H9 (cell line): ENCODE measurements around the gene SERTAD1. TPM values are rescaled to one million over a fixed set of nuclear protein-coding genes. Genes with fewer than 3 reads are reported as not detected.

ENCODE experiments used
- DNase-seq: peaks from one replicate; pipeline ENCODE4 v3.0.0-alpha.2; 2017
- H2AFZ ChIP-seq: one replicate; pipeline ENCODE4 v1.6.1; 2013; ENCODE audit warnings: mild to moderate bottlenecking, low read length, control low read depth, moderate library complexity
- H2AK5ac ChIP-seq: 2 replicates; pipeline ENCODE4 v1.6.1; 2013; ENCODE audit warnings: low read length, control low read depth, mixed read lengths; ENCODE audit not compliant: insufficient read length
- H2BK120ac ChIP-seq: one replicate; pipeline ENCODE4 v1.6.1; 2013; ENCODE audit warnings: low read depth, mild to moderate bottlenecking, low read length, control low read depth, inconsistent platforms; ENCODE audit not compliant: poor library complexity, severe bottlenecking
- H2BK12ac ChIP-seq: 2 replicates; pipeline ENCODE4 v1.6.1; 2013; ENCODE audit warnings: low read length, control low read depth, mixed read lengths, low read depth; ENCODE audit not compliant: insufficient read length
- H2BK15ac ChIP-seq: 2 replicates; pipeline ENCODE4 v1.6.1; 2013; ENCODE audit warnings: low read depth, low read length, control low read depth
- H2BK20ac ChIP-seq: one replicate; pipeline ENCODE4 v1.6.1; 2013; ENCODE audit warnings: low read depth, mild to moderate bottlenecking, low read length, control low read depth, inconsistent platforms; ENCODE audit not compliant: poor library complexity, severe bottlenecking
- H2BK5ac ChIP-seq: 2 replicates; pipeline ENCODE4 v1.6.1; 2013; ENCODE audit warnings: low read length, control low read depth, mixed read lengths; ENCODE audit not compliant: insufficient read length
- H3K14ac ChIP-seq: 2 replicates; pipeline ENCODE4 v1.6.1; 2013; ENCODE audit warnings: low read length, control low read depth; ENCODE audit not compliant: insufficient read depth
- H3K18ac ChIP-seq: 2 replicates; pipeline ENCODE4 v1.6.1; 2013; ENCODE audit warnings: low read depth, mild to moderate bottlenecking, mixed read lengths, low read length, control low read depth; ENCODE audit not compliant: insufficient read length
- H3K23ac ChIP-seq: 2 replicates; pipeline ENCODE4 v1.6.1; 2013; ENCODE audit warnings: low read length, control low read depth, mixed read lengths, low read depth; ENCODE audit not compliant: insufficient read length
- H3K23me2 ChIP-seq: 2 replicates; pipeline ENCODE4 v1.6.1; 2013; ENCODE audit warnings: low read depth, mild to moderate bottlenecking, mixed read lengths, low read length, control low read depth; ENCODE audit not compliant: insufficient read length, poor library complexity, severe bottlenecking
- H3K27ac ChIP-seq: 2 replicates; pipeline ENCODE4 v1.5.1; 2013; ENCODE audit warnings: low read length, control low read depth, mixed read lengths, low read depth; ENCODE audit not compliant: insufficient read length
- H3K27me3 ChIP-seq: 2 replicates; pipeline ENCODE4 v1.6.1; 2013; ENCODE audit warnings: low read length, control low read depth, inconsistent platforms; ENCODE audit not compliant: insufficient read depth
- H3K4ac ChIP-seq: 2 replicates; pipeline ENCODE4 v1.6.1; 2013; ENCODE audit warnings: low read depth, mild to moderate bottlenecking, control low read depth, inconsistent platforms, low read length, moderate library complexity
- H3K4me1 ChIP-seq: 2 replicates; pipeline ENCODE4 v1.6.1; 2013; ENCODE audit warnings: low read length, control low read depth, inconsistent platforms; ENCODE audit not compliant: insufficient read depth
- H3K4me2 ChIP-seq: 2 replicates; pipeline ENCODE4 v1.6.1; 2013; ENCODE audit warnings: low read length, control low read depth, mixed read lengths; ENCODE audit not compliant: insufficient read length, insufficient read depth
- H3K56ac ChIP-seq: 2 replicates; pipeline ENCODE4 v1.6.1; 2013; ENCODE audit warnings: low read depth, mild to moderate bottlenecking, mixed read lengths, low read length, control low read depth; ENCODE audit not compliant: insufficient read length
- H3K79me1 ChIP-seq: 2 replicates; pipeline ENCODE4 v1.6.1; 2013; ENCODE audit warnings: low read depth, mild to moderate bottlenecking, moderate library complexity, low read length, control low read depth, inconsistent platforms; ENCODE audit not compliant: insufficient read depth, poor library complexity, severe bottlenecking
- H3K79me2 ChIP-seq: 2 replicates; pipeline ENCODE4 v1.6.1; 2013; ENCODE audit warnings: low read length, control low read depth, inconsistent platforms; ENCODE audit not compliant: insufficient read depth
- H3K9ac ChIP-seq: 2 replicates; pipeline ENCODE4 v1.6.1; 2013; ENCODE audit warnings: low read length, control low read depth, mixed read lengths; ENCODE audit not compliant: insufficient read length; ENCODE audit errors: extremely low read depth
- H3K9me3 ChIP-seq: one replicate; pipeline ENCODE4 v1.6.1; 2013; ENCODE audit warnings: low read depth, low read length, inconsistent platforms; ENCODE audit not compliant: control insufficient read depth
- H3T11ph ChIP-seq: one replicate; pipeline ENCODE4 v1.6.1; 2013; ENCODE audit warnings: mild to moderate bottlenecking, low read length, control low read depth, inconsistent platforms
- H4K20me1 ChIP-seq: one replicate; pipeline ENCODE4 v1.6.1; 2013; ENCODE audit not compliant: control insufficient read depth, insufficient read length, insufficient read depth
- H4K5ac ChIP-seq: 2 replicates; pipeline ENCODE4 v1.6.1; 2013; ENCODE audit warnings: low read depth, mild to moderate bottlenecking, mixed read lengths, low read length, control low read depth; ENCODE audit not compliant: insufficient read length
- H4K8ac ChIP-seq: replicated peaks from 2 replicates; pipeline ENCODE4 v1.6.1; 2013; ENCODE audit warnings: low read length, control low read depth, mixed read lengths, low read depth; ENCODE audit not compliant: insufficient read length
- H4K91ac ChIP-seq: 2 replicates; pipeline ENCODE4 v1.6.1; 2013; ENCODE audit warnings: low read depth, mild to moderate bottlenecking, moderate library complexity, mixed read lengths, low read length, control low read depth; ENCODE audit not compliant: insufficient read length
- H3K27ac Mint-ChIP-seq, 3 experiments: 2 replicates in 2 of 3; 3 replicates in 1 of 3; pipeline ENCODE4 v1.8.0; 2020 to 2021; ENCODE audit warnings: mixed read lengths in 3 of 3, mild to moderate bottlenecking in 1 of 3, moderate library complexity in 1 of 3
- H3K27me3 Mint-ChIP-seq: 2 replicates; pipeline ENCODE4 v1.8.0; 2021; ENCODE audit warnings: low read depth, mild to moderate bottlenecking, moderate library complexity, mixed read lengths
- H3K36me3 Mint-ChIP-seq, 3 experiments: 2 replicates in 2 of 3; 3 replicates in 1 of 3; pipeline ENCODE4 v1.8.0; 2020 to 2021; ENCODE audit warnings: low read depth in 3 of 3, mixed read lengths in 3 of 3; ENCODE audit not compliant: insufficient read depth in 1 of 3
- H3K4me1 Mint-ChIP-seq, 2 experiments: 2 replicates each; pipeline ENCODE4 v1.8.0; 2020; ENCODE audit warnings: mixed read lengths in 2 of 2
- H3K4me3 Mint-ChIP-seq, 2 experiments: 2 replicates in 1 of 2; 3 replicates in 1 of 2; pipeline ENCODE4 v1.8.0; 2020 to 2021; ENCODE audit warnings: mild to moderate bottlenecking in 2 of 2, mixed read lengths in 2 of 2, moderate library complexity in 1 of 2
- H3K9me3 Mint-ChIP-seq, 2 experiments: 2 replicates in 1 of 2; 3 replicates in 1 of 2; pipeline ENCODE4 v1.8.0; 2020; ENCODE audit warnings: mild to moderate bottlenecking in 2 of 2, mixed read lengths in 2 of 2, moderate library complexity in 1 of 2
- WGBS: extraction: QIAGEN DNeasy Blood & Tissue Kit; methylation state at CpG from one replicate; pipeline ENCODE4 v1.1.7; 2013; ENCODE audit warnings: missing lambda C conversion rate, low lambda C conversion rate, mixed read lengths; ENCODE audit not compliant: insufficient read length; ENCODE audit errors: extremely low coverage; 5-methylcytosine and 5-hydroxymethylcytosine counted together
- total RNA-seq: library from RNA; stranded (reverse); gene quantifications from 2 replicates; pipeline ENCODE4 v1.2.1, GENCODE V29; 2021
- TF ChIP-seq, protein P1 (sequence below): fragments of 200-600 bp; sonication (generic); conservative IDR thresholded peaks from 3 replicates; pipeline ENCODE4 v1.8.0; 2021; ENCODE audit warnings: antibody characterized with exemption, mild to moderate bottlenecking

Gene SERTAD1
- total RNA-seq, 1 experiment from 2014 or later: 7.9 TPM

DNA sequence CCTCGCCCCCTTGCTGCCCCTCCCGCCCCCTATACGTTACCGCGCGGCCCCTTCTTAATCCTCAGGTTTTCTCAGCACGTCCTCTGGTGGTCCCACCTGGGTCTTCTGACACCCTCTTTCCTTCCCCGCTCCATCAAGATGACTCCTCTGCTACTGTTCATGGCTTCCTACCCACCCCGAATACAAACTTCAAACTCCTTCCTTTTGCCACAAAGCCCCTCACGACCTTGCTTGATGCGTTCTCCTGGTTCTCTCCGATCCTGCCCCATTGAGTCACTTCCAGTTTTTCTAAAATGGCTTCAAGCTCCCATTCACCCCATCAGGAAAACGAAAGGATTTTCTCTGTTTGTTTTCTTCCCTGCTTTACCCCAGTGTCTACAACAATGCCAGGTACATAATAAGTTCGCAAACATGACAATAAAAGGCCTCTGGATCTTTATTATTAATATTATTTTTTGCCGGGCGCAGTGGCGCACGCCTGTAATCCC, 19.1 kb upstream of the SERTAD1 start:
- peak overlapping the region; percentile 91 to 98 (median 98) for H3K27ac Mint-ChIP-seq
- Histone ChIP-seq H2BK5ac (no peak overlapping the region), H4K8ac (no peak overlapping the region), H3K4me2 (peak overlapping the region; percentile 96), H3K27me3 (no peaks in the 10 kb centered on the region), H3K4ac (no peak overlapping the region), H2AK5ac (no peak overlapping the region), H3K56ac (no peak overlapping the region), H3K18ac (peak overlapping the region; percentile 97), H4K91ac (no peak overlapping the region), H3T11ph (no peak overlapping the region), H2BK20ac (no peak overlapping the region), H2AFZ (peak overlapping the region; percentile 89), H4K20me1 (no peaks in the 10 kb centered on the region), H3K27ac (peak overlapping the region; percentile 67), H3K79me1 (peaks cover 6% of the 10 kb centered on the region), H2BK120ac (no peak overlapping the region), H4K5ac (no peak overlapping the region), H3K4me1 (no peaks in the 10 kb centered on the region), H3K14ac (peak overlapping the region; percentile 98; the same call in 1 of the 2 replicates), H3K23me2 (peaks cover 3% of the 10 kb centered on the region), H3K23ac (no peak overlapping the region), H3K79me2 (peaks cover 4% of the 10 kb centered on the region; the same call in 1 of the 2 replicates), H3K9me3 (no peaks in the 10 kb centered on the region), H3K9ac (peak overlapping the region; percentile 77), H2BK12ac (no peak overlapping the region), H2BK15ac (no peak overlapping the region)
- H3K36me3 Mint-ChIP-seq: peaks cover 15 to 36% (median 30%) of the 10 kb centered on the region in 3 experiments; a peak in 6 of 7 replicates
- no peak for DNase-seq
- H3K4me1 Mint-ChIP-seq: peaks cover 24 to 28% of the 10 kb centered on the region in 2 experiments
- H3K4me3 Mint-ChIP-seq: peak overlapping the region; percentile 91 to 96
- TF ChIP-seq, protein P1, sequence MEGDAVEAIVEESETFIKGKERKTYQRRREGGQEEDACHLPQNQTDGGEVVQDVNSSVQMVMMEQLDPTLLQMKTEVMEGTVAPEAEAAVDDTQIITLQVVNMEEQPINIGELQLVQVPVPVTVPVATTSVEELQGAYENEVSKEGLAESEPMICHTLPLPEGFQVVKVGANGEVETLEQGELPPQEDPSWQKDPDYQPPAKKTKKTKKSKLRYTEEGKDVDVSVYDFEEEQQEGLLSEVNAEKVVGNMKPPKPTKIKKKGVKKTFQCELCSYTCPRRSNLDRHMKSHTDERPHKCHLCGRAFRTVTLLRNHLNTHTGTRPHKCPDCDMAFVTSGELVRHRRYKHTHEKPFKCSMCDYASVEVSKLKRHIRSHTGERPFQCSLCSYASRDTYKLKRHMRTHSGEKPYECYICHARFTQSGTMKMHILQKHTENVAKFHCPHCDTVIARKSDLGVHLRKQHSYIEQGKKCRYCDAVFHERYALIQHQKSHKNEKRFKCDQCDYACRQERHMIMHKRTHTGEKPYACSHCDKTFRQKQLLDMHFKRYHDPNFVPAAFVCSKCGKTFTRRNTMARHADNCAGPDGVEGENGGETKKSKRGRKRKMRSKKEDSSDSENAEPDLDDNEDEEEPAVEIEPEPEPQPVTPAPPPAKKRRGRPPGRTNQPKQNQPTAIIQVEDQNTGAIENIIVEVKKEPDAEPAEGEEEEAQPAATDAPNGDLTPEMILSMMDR: peak; percentile 34; the same call in 2 of the 3 replicates
- no peaks in the 10 kb centered on the region for H3K27me3 Mint-ChIP-seq
- no CpG with 5 or more reads among the region's 18 CpGs for WGBS
- no peaks in the 10 kb centered on the region; a peak in 1 of 5 replicates for H3K9me3 Mint-ChIP-seq
